ENCODE data around the gene APPL2.
"Not testable (repeated sequence)": the region's sequence is repeated elsewhere in the genome, so short reads cannot be mapped to it uniquely, and the experiment has no call there.

The APPL2 gene

GRCh38 chr12:105257321-105257728, 21.4 kb upstream of the APPL2 start:
- no peak overlapping the region for H3K27ac ChIP-seq (ENCODE audit: insufficient read depth, low read length, poor library complexity, severe bottlenecking)
- no peak overlapping the region for H3K4me3 ChIP-seq (ENCODE audit: insufficient read depth, low read depth, low read length, poor library complexity, severe bottlenecking)
- no peaks in the 10 kb centered on the region for H3K9me3 ChIP-seq (ENCODE audit: control insufficient read depth, low read length)
- H3K4me1 ChIP-seq (ENCODE audit: control insufficient read depth, insufficient read depth, low read length, poor library complexity, severe bottlenecking): no peaks in the 10 kb centered on the region
- no peak for DNase-seq
- no peaks in the 10 kb centered on the region for H3K36me3 ChIP-seq (ENCODE audit: control insufficient read depth, insufficient read depth, low read length)
- no peaks in the 10 kb centered on the region for H3K27me3 ChIP-seq (replicated peaks; ENCODE audit: control insufficient read depth, insufficient read depth, low read length, poor library complexity, severe bottlenecking)

GRCh38 chr12:105256921-105257320, 20.9 kb upstream of the APPL2 start:
- Histone ChIP-seq H3K36me3 (ENCODE audit: control insufficient read depth, insufficient read depth, low read length) (no peaks in the 10 kb centered on the region), H3K4me1 (ENCODE audit: control insufficient read depth, insufficient read depth, low read length, poor library complexity, severe bottlenecking) (no peaks in the 10 kb centered on the region), H3K4me3 (ENCODE audit: insufficient read depth, low read depth, low read length, poor library complexity, severe bottlenecking) (no peak overlapping the region), H3K27ac (ENCODE audit: insufficient read depth, low read length, poor library complexity, severe bottlenecking) (no peak overlapping the region), H3K9me3 (ENCODE audit: control insufficient read depth, low read length) (no peaks in the 10 kb centered on the region), H3K27me3 (replicated peaks; ENCODE audit: control insufficient read depth, insufficient read depth, low read length, poor library complexity, severe bottlenecking) (no peaks in the 10 kb centered on the region)
- DNase-seq: no peak

- not testable (repeated sequence) for H3K36me3 ChIP-seq (ENCODE audit: control insufficient read depth, insufficient read depth, low read length); H3K4me1 ChIP-seq (ENCODE audit: control insufficient read depth, insufficient read depth, low read length, poor library complexity, severe bottlenecking); DNase-seq; H3K4me3 ChIP-seq (ENCODE audit: insufficient read depth, low read depth, low read length, poor library complexity, severe bottlenecking); H3K27ac ChIP-seq (ENCODE audit: insufficient read depth, low read length, poor library complexity, severe bottlenecking); H3K27me3 ChIP-seq (replicated peaks; ENCODE audit: control insufficient read depth, insufficient read depth, low read length, poor library complexity, severe bottlenecking); H3K9me3 ChIP-seq (ENCODE audit: control insufficient read depth, low read length)
Observed at GRCh38 chr12:105256431-105256830, 20.5 kb upstream of the APPL2 start.

- Histone ChIP-seq H3K9me3 (ENCODE audit: control insufficient read depth, low read length) (no peaks in the 10 kb centered on the region), H3K36me3 (ENCODE audit: control insufficient read depth, insufficient read depth, low read length) (no peaks in the 10 kb centered on the region), H3K27ac (ENCODE audit: insufficient read depth, low read length, poor library complexity, severe bottlenecking) (no peak overlapping the region), H3K4me3 (ENCODE audit: insufficient read depth, low read depth, low read length, poor library complexity, severe bottlenecking) (no peak overlapping the region), H3K4me1 (ENCODE audit: control insufficient read depth, insufficient read depth, low read length, poor library complexity, severe bottlenecking) (no peaks in the 10 kb centered on the region), H3K27me3 (replicated peaks; ENCODE audit: control insufficient read depth, insufficient read depth, low read length, poor library complexity, severe bottlenecking) (no peaks in the 10 kb centered on the region)
- no peak for DNase-seq
Observed at GRCh38 chr12:105256011-105256410, 20.0 kb upstream of the APPL2 start.

GRCh38 chr12:105253866-105254513, 18.0 kb upstream of the APPL2 start:
- Histone ChIP-seq H3K36me3 (ENCODE audit: control insufficient read depth, insufficient read depth, low read length) (no peaks in the 10 kb centered on the region), H3K9me3 (ENCODE audit: control insufficient read depth, low read length) (no peaks in the 10 kb centered on the region), H3K4me3 (ENCODE audit: insufficient read depth, low read depth, low read length, poor library complexity, severe bottlenecking) (no peak overlapping the region), H3K27me3 (replicated peaks; ENCODE audit: control insufficient read depth, insufficient read depth, low read length, poor library complexity, severe bottlenecking) (no peaks in the 10 kb centered on the region), H3K27ac (ENCODE audit: insufficient read depth, low read length, poor library complexity, severe bottlenecking) (no peak overlapping the region), H3K4me1 (ENCODE audit: control insufficient read depth, insufficient read depth, low read length, poor library complexity, severe bottlenecking) (no peaks in the 10 kb centered on the region)
- DNase-seq: no peak

GRCh38 chr12:105252901-105253300, 16.9 kb upstream of the APPL2 start:
- Histone ChIP-seq H3K9me3 (ENCODE audit: control insufficient read depth, low read length) (no peaks in the 10 kb centered on the region), H3K36me3 (ENCODE audit: control insufficient read depth, insufficient read depth, low read length) (no peaks in the 10 kb centered on the region), H3K4me1 (ENCODE audit: control insufficient read depth, insufficient read depth, low read length, poor library complexity, severe bottlenecking) (no peaks in the 10 kb centered on the region), H3K27ac (ENCODE audit: insufficient read depth, low read length, poor library complexity, severe bottlenecking) (no peak overlapping the region), H3K27me3 (replicated peaks; ENCODE audit: control insufficient read depth, insufficient read depth, low read length, poor library complexity, severe bottlenecking) (no peaks in the 10 kb centered on the region), H3K4me3 (ENCODE audit: insufficient read depth, low read depth, low read length, poor library complexity, severe bottlenecking) (no peak overlapping the region)
- DNase-seq: no peak

GRCh38 chr12:105245776-105246427, 9.9 kb upstream of the APPL2 start:
- H3K27me3 ChIP-seq (replicated peaks; ENCODE audit: control insufficient read depth, insufficient read depth, low read length, poor library complexity, severe bottlenecking); H3K27ac ChIP-seq (ENCODE audit: insufficient read depth, low read length, poor library complexity, severe bottlenecking); H3K9me3 ChIP-seq (ENCODE audit: control insufficient read depth, low read length); H3K36me3 ChIP-seq (ENCODE audit: control insufficient read depth, insufficient read depth, low read length); DNase-seq; H3K4me3 ChIP-seq (ENCODE audit: insufficient read depth, low read depth, low read length, poor library complexity, severe bottlenecking); H3K4me1 ChIP-seq (ENCODE audit: control insufficient read depth, insufficient read depth, low read length, poor library complexity, severe bottlenecking): not testable (repeated sequence)

- Histone ChIP-seq H3K27ac (ENCODE audit: insufficient read depth, low read length, poor library complexity, severe bottlenecking) (no peak overlapping the region), H3K4me1 (ENCODE audit: control insufficient read depth, insufficient read depth, low read length, poor library complexity, severe bottlenecking) (no peaks in the 10 kb centered on the region), H3K9me3 (ENCODE audit: control insufficient read depth, low read length) (no peaks in the 10 kb centered on the region), H3K4me3 (ENCODE audit: insufficient read depth, low read depth, low read length, poor library complexity, severe bottlenecking) (no peak overlapping the region), H3K36me3 (ENCODE audit: control insufficient read depth, insufficient read depth, low read length) (no peaks in the 10 kb centered on the region), H3K27me3 (replicated peaks; ENCODE audit: control insufficient read depth, insufficient read depth, low read length, poor library complexity, severe bottlenecking) (no peaks in the 10 kb centered on the region)
- no peak for DNase-seq
Observed at GRCh38 chr12:105245291-105245690, 9.3 kb upstream of the APPL2 start.

GRCh38 chr12:105240228-105240627, 4.3 kb upstream of the APPL2 start:
- no peaks in the 10 kb centered on the region for H3K36me3 ChIP-seq (ENCODE audit: control insufficient read depth, insufficient read depth, low read length)

GRCh38 chr12:105239304-105239703, 3.3 kb upstream of the APPL2 start:
- no peak overlapping the region for H3K4me3 ChIP-seq (ENCODE audit: insufficient read depth, low read depth, low read length, poor library complexity, severe bottlenecking)
- H3K27ac ChIP-seq (ENCODE audit: insufficient read depth, low read length, poor library complexity, severe bottlenecking): no peak overlapping the region
- no peaks in the 10 kb centered on the region for H3K36me3 ChIP-seq (ENCODE audit: control insufficient read depth, insufficient read depth, low read length)
- peaks cover 12% of the 10 kb centered on the region for H3K4me1 ChIP-seq (ENCODE audit: control insufficient read depth, insufficient read depth, low read length, poor library complexity, severe bottlenecking)
- H3K9me3 ChIP-seq (ENCODE audit: control insufficient read depth, low read length): no peaks in the 10 kb centered on the region
- H3K27me3 ChIP-seq (replicated peaks; ENCODE audit: control insufficient read depth, insufficient read depth, low read length, poor library complexity, severe bottlenecking): no peaks in the 10 kb centered on the region
- DNase-seq: no peak

More at GRCh38 chr12:105240228-105240627, 4.3 kb upstream of the APPL2 start:
- H3K9me3 ChIP-seq (ENCODE audit: control insufficient read depth, low read length): no peaks in the 10 kb centered on the region
- no peak overlapping the region for H3K27ac ChIP-seq (ENCODE audit: insufficient read depth, low read length, poor library complexity, severe bottlenecking)
- H3K4me3 ChIP-seq (ENCODE audit: insufficient read depth, low read depth, low read length, poor library complexity, severe bottlenecking): no peak overlapping the region
- DNase-seq: no peak
- no peaks in the 10 kb centered on the region for H3K27me3 ChIP-seq (replicated peaks; ENCODE audit: control insufficient read depth, insufficient read depth, low read length, poor library complexity, severe bottlenecking)
- H3K4me1 ChIP-seq (ENCODE audit: control insufficient read depth, insufficient read depth, low read length, poor library complexity, severe bottlenecking): peaks cover 3% of the 10 kb centered on the region

Data from effector memory CD4-positive, alpha-beta T cell (primary cell).